Esophagus mucosa (tissue), 1 donor: ENCODE data around the gene FAM186B. TPM values are rescaled to one million over a fixed set of nuclear protein-coding genes. Genes with fewer than 3 reads are reported as not detected.

Experiments
- ATAC-seq: fragments of 200-7000 bp; cut with Tn5 transposase; one replicate; pipeline ENCODE4 v1.9.1; 2020
- total RNA-seq: library from RNA; stranded (reverse); gene quantifications from one replicate; pipeline ENCODE4 v1.2.4, GENCODE V29; 2023
- donor health status: DM: yes; HTN: yes; CAD: no.

The FAM186B gene
- total RNA-seq, 1 donor from 2014 or later: 0.36 TPM

DNA sequence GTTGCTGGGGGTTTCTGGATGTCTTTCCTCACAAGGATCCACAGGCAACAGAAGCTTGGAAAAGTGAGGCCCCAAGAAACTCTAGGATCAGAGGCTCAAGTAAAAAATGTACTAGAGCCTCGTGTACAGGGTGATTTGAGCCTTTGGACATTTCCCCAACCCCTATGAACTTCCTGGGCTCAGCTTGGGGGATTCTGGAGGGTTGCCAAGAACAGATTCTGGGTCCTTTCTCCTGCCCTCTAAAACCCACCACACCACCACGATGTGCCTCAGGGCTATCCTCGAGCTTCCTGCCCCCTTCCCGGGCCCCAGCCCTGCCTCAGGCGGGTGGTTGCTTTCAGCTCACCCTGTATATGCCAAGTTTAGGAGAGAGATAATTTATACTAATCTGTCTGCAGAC lies 583 bp downstream of the FAM186B start:
- ATAC-seq: no peak

DNA sequence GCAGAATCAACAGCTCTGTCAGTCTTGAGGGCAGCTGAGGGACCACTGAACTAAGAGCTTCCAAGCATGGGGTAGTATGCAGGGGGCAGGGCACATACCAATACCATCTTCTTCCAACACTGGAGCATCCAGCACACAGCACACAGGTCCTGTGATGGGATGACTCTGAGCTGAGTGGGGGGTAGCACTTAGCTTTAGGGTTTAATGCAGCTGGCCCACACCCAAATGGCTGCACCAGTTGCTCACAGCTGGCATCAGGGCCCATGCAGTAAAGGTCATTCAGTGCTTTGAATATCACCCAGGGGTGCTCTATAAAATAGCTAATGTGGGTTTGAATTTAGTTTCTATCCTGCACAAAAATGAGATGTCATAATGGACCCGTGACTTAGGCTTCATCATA lies 1.7 kb downstream of the FAM186B start:
- ATAC-seq: no peak

DNA sequence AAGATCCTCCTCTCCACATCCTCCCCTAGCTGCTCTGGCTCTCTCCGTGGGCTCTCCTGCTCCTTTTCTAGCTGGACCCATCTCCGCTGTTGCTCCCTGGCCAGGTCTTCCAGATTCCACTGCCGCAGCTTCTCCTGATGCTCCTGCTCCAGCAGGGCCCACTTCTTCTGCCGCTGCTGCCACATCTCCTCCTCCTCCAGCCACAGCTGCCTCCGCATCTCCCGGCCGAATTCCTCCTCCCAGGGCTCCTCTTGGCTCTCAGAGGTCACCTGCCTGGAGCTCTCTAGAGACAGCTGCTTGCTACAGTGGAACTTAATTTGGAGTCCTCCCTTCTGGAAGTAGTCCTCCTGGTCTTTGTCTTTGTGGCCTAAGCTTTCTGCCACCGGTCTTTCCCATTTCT lies 5.5 kb downstream of the FAM186B start:
- ATAC-seq: no peak

- ATAC-seq: no peak
Measured at GRCh38 chr12:49598527-49598926, 6.9 kb downstream of the FAM186B start.

- peak; percentile 39 for ATAC-seq
Measured at GRCh38 chr12:49588721-49589516, 16.5 kb downstream of the FAM186B start.

GRCh38 chr12:49588281-49588680 lies 17.2 kb downstream of the FAM186B start:
- peak; percentile 35 for ATAC-seq

GRCh38 chr12:49587174-49587908 lies 18.1 kb downstream of the FAM186B start:
- no peak for ATAC-seq

GRCh38 chr12:49585477-49586459 lies 19.7 kb downstream of the FAM186B start:
- ATAC-seq: no peak

GRCh38 chr12:49584591-49584990 lies 20.8 kb downstream of the FAM186B start:
- ATAC-seq: no peak

DNA sequence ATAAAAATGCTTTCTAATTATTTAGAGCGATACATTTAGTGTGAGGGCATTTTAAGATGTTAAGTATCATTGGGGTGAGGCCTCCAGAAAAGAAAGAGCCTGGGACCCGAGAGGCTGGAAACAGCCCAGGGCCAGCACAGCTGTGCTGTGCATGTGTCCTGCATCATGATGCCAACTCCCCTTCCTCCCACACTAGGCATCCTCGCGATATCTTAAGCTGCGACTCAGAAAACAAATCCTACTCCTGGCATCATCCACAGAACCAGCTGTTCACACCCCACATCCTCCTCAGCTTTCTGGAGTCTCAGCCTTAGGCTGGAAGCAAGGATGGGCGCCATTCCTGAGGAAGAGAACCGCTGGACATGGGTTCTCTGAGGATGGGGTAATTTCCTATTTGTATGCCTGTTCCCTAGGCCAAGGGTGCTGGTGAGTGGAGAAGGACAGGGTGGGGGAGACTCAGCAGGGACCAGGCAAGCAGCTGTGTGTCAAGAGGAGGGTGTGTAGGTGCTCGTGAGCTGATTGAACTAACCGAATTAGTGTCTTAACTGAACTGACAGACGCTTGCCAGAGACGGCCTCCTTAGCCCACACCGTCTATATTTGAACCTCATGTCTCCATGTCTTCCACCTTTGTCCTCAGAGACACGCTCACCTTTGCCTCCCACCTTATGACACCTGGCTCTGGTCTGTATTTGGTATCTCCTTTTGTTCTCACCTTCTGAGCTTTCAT lies 21.9 kb downstream of the FAM186B start:
- ATAC-seq: no peak

- no peak for ATAC-seq
Measured at GRCh38 chr12:49582850-49583249, 22.6 kb downstream of the FAM186B start.

GRCh38 chr12:49582201-49582600 lies 23.2 kb downstream of the FAM186B start:
- ATAC-seq: no peak

DNA sequence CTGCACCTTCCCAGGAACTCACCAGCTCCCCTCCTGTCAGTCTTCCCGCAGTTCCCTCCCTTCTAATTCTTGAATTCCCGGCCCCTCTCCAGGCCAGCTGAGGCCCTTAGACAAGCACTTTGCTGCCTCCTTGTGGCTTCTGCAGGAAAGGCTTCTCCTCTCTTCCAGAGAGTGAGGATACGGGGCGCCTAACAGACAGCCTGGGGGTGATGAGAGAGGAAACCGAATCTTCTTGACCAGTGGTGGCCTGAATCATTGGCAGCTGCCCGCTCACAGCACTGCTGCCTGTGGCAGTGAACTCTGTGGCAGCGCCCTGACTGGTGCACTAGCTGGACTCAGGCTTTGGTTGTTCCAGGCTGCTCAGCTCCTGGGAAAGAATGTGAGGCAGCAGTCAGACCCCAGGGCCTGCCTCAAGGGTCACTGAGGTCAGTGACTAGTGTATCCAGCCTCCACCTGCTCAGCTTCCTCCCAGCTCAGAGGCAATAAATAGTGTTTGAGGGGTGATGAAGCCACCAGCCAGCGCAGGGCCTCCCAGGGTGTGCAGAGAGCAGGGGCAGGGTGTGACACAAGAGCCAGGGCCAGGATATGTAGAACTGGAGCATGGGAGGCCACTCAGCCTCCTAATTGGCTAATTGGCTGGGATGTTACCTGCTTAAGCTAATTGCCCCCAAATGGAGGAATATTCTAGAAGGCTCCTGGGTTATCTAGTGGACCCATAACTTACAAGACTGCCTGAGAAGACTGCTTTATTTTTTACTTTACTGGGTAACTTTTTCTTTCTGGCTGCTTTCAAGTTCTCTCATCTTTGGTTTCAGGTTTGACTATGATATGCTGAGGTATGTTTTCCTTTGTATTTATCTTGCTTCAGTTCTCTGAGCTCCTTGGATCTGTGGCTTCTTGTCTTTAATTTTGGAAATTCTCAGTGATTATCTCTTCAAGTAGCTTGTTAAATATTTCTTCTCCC lies 24.6 kb downstream of the FAM186B start:
- ATAC-seq: peak; percentile 78

GRCh38 chr12:49578471-49579112 lies 26.8 kb downstream of the FAM186B start:
- no peak for ATAC-seq

- ATAC-seq: no peak
Measured at GRCh38 chr12:49577589-49578315, 27.7 kb downstream of the FAM186B start.

GRCh38 chr12:49568442-49569162 lies 36.8 kb downstream of the FAM186B start:
- ATAC-seq: peak; percentile 12

DNA sequence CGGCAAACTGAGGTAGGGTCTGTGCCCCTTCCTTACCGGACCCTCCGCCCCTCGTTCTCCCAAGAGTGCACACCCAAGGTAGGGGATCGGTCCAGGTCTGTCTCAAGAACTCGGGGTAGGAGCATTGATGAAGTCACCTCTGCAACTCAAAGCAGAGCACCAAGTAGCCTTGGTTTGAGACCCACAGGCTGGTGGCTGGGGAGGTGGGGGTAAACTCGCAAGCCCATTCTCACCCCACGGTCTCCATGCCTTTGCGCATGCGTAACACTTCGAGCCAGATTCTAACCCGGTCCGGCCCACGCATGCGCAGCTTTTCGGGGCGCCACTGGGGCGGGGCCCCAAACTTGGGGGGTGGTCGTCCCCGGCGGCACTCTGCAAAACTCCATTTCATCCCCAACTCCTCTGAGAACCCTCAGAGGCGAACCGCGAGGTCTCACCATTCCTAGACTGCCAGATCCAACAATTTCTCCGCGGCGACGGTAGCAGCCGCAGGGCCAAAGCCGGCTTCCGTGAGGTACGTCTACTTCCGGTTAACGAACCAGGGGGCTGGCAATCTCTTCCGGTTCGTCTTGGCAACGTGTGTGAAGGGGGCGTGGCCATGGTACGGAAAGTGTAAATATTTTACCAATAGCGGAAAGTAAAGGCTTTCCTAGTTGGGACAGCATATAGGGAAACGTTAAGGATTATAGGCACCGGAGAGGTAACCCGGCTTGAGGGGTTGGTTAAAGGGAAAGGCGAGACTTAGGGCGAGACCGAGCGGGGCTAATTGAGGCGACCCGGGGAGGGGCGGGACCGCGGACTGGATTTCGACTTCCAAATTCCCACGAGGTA lies 37.6 kb downstream of the FAM186B start, which contains the start of gene MCRS1:
TSS of gene MCRS1 (minus strand) at position 532 of the 831 bp plus-strand sequence. CDS start 1,411 bp downstream, outside the sequence.
- ATAC-seq: peak; percentile 84

- peak; percentile 35 for ATAC-seq
Measured at GRCh38 chr12:49567302-49567610, 38.2 kb downstream of the FAM186B start.
